WTC11 (cell line): ENCODE data around the gene CX3CL1. TPM values are rescaled to one million over a fixed set of nuclear protein-coding genes. Genes with fewer than 3 reads are reported as not detected.

ENCODE experiments used
- ATAC-seq: fragments of 200-7000 bp; cut with Tn5 transposase; 2 replicates; pipeline ENCODE4 v1.10.0; 2021; ENCODE audit warnings: mild to moderate bottlenecking, moderate library complexity
- CTCF ChIA-PET: fragments of 300-600 bp; sonication (Branson Sonifier 250); formaldehyde crosslinking; loops from one replicate; lab custom pipeline; 2021; ENCODE audit warnings: antibody characterized with exemption; lab: Charles Lee
- POLR2A ChIA-PET: fragments of 350-600 bp; sonication (Branson Sonifier 250); formaldehyde crosslinking; loops from one replicate; lab custom pipeline; 2021; ENCODE audit warnings: antibody characterized with exemption; lab: Charles Lee
- DNase-seq: peaks from one replicate; pipeline ENCODE4 v3.0.0; 2021; ENCODE audit warnings: low spot score
- H3K27ac Mint-ChIP-seq: 2 replicates; pipeline ENCODE4 v1.8.0; 2021; ENCODE audit warnings: mixed read lengths
- H3K27me3 Mint-ChIP-seq: 2 replicates; pipeline ENCODE4 v1.8.0; 2021; ENCODE audit warnings: low read depth, mild to moderate bottlenecking, moderate library complexity, mixed read lengths
- H3K36me3 Mint-ChIP-seq: 2 replicates; pipeline ENCODE4 v1.8.0; 2021; ENCODE audit warnings: mixed read lengths
- H3K4me1 Mint-ChIP-seq: 2 replicates; pipeline ENCODE4 v1.8.0; 2022; ENCODE audit warnings: mixed read lengths
- H3K4me3 Mint-ChIP-seq: 2 replicates; pipeline ENCODE4 v1.8.0; 2021; ENCODE audit warnings: mild to moderate bottlenecking, moderate library complexity, mixed read lengths
- H3K9me3 Mint-ChIP-seq: 2 replicates; pipeline ENCODE4 v1.8.0; 2021; ENCODE audit warnings: mixed read lengths
- ATF1 ChIP-seq: sonication (generic); formaldehyde crosslinking; IDR thresholded peaks from 2 replicates; pipeline ENCODE4 v1.8.1; 2023; ENCODE audit warnings: mild to moderate bottlenecking, moderate library complexity, missing genetic modification reagents
- E2F5 ChIP-seq: sonication (generic); formaldehyde crosslinking; IDR thresholded peaks from 2 replicates; pipeline ENCODE4 v1.8.1; 2022; ENCODE audit warnings: mild to moderate bottlenecking, moderate library complexity, missing genetic modification reagents
- ETV6 ChIP-seq: sonication (generic); formaldehyde crosslinking; IDR thresholded peaks from 2 replicates; pipeline ENCODE4 v1.8.1; 2022; ENCODE audit warnings: mild to moderate bottlenecking, missing genetic modification reagents
- GABPB1 ChIP-seq: sonication (generic); formaldehyde crosslinking; IDR thresholded peaks from 2 replicates; pipeline ENCODE4 v1.8.1; 2023; ENCODE audit warnings: mild to moderate bottlenecking, missing genetic modification reagents
- HMGXB4 ChIP-seq: sonication (generic); formaldehyde crosslinking; IDR thresholded peaks from 2 replicates; pipeline ENCODE4 v1.8.1; 2023; ENCODE audit warnings: mild to moderate bottlenecking, moderate library complexity, missing genetic modification reagents
- NFYB ChIP-seq: sonication (generic); formaldehyde crosslinking; conservative IDR thresholded peaks from 2 replicates; pipeline ENCODE4 v1.8.0; 2022; ENCODE audit warnings: low read depth, missing genetic modification reagents
- SMAD3 ChIP-seq: sonication (generic); formaldehyde crosslinking; IDR thresholded peaks from 2 replicates; pipeline ENCODE4 v1.8.0; 2022; ENCODE audit warnings: missing genetic modification reagents, mild to moderate bottlenecking, borderline replicate concordance
- SP1 ChIP-seq: sonication (generic); formaldehyde crosslinking; conservative IDR thresholded peaks from 2 replicates; pipeline ENCODE4 v1.8.1; 2022; ENCODE audit warnings: missing genetic modification reagents
- TEAD4 ChIP-seq: sonication (generic); formaldehyde crosslinking; IDR thresholded peaks from 2 replicates; pipeline ENCODE4 v1.8.0; 2022; ENCODE audit warnings: mild to moderate bottlenecking, missing genetic modification reagents
- ZBTB21 ChIP-seq: sonication (generic); formaldehyde crosslinking; IDR thresholded peaks from 2 replicates; pipeline ENCODE4 v1.8.1; 2023; ENCODE audit warnings: mild to moderate bottlenecking, missing genetic modification reagents, borderline replicate concordance
- ZNF121 ChIP-seq: sonication (generic); formaldehyde crosslinking; IDR thresholded peaks from 2 replicates; pipeline ENCODE4 v1.8.0; 2023; ENCODE audit warnings: missing genetic modification reagents
- ZNF416 ChIP-seq: fragments of 250-450 bp; sonication (Bioruptor Pico); IDR thresholded peaks from 2 replicates; pipeline ENCODE4 v1.9.0; 2021; ENCODE audit warnings: mild to moderate bottlenecking, inconsistent platforms
- ZNF423 ChIP-seq: fragments of 250-450 bp; sonication (Bioruptor Pico); IDR thresholded peaks from 2 replicates; pipeline ENCODE4 v2.1.2; 2022; ENCODE audit warnings: mild to moderate bottlenecking, moderate library complexity
- ZNF532 ChIP-seq: fragments of 250-450 bp; sonication (Bioruptor Pico); IDR thresholded peaks from 2 replicates; pipeline ENCODE4 v1.9.0; 2021; ENCODE audit warnings: mild to moderate bottlenecking, borderline replicate concordance
- total RNA-seq: library from RNA; stranded (reverse); gene quantifications from 3 replicates; pipeline ENCODE4 v1.2.3, GENCODE V29; 2021
- TF ChIP-seq, protein P1 (sequence below): sonication (generic); formaldehyde crosslinking; conservative IDR thresholded peaks from 2 replicates; pipeline ENCODE4 v1.8.1; 2022; ENCODE audit warnings: mild to moderate bottlenecking, missing genetic modification reagents
- TF ChIP-seq, protein P2 (sequence below): fragments of 250-450 bp; sonication (Bioruptor Pico); IDR thresholded peaks from 2 replicates; pipeline ENCODE4 v1.9.0; 2021; ENCODE audit warnings: moderate library complexity, mild to moderate bottlenecking, inconsistent platforms, borderline replicate concordance
- TF ChIP-seq, protein P3 (sequence below): fragments of 250-450 bp; sonication (Bioruptor Pico); IDR thresholded peaks from 2 replicates; pipeline ENCODE4 v1.9.0; 2021; ENCODE audit warnings: mild to moderate bottlenecking
- TF ChIP-seq, protein P4 (sequence below): sonication (generic); formaldehyde crosslinking; IDR thresholded peaks from 2 replicates; pipeline ENCODE4 v1.8.1; 2023; ENCODE audit warnings: mild to moderate bottlenecking, missing genetic modification reagents
- TF ChIP-seq, protein P5 (sequence below): sonication (generic); formaldehyde crosslinking; IDR thresholded peaks from 2 replicates; pipeline ENCODE4 v1.8.1; 2022; ENCODE audit warnings: missing genetic modification reagents, borderline replicate concordance

Gene CX3CL1
- total RNA-seq, 1 experiment from 2014 or later: 1.2 TPM

DNA sequence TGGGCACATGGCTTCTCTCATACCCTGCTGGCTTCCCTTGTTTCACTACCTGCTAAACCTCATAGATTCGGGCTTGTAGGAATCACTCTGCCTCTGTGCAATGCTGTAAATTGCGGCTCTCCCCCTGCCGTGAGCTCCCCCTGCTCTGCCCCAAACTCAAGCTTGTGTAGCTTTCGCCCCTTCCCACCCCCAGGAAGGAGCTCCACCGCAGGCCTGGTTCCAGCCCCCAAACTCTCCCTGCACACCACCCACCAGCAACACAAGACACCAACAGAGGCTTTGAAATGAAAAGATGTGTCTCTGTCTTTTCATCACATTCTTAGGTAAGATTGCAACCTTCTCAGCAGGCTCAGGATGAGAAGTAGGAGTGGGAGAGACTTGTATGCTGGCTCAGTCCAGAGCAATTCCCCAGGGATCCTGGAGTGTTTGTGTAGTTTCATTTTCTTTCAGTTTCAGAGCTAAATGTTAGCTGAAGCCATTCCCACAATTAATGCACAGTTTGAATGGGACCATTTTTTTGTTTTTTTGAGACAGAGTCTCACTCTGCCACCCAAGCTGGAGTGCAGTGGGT lies 14.2 kb downstream of the CX3CL1 start (continued):
- TF ChIP-seq E2F5 (no peak), SMAD3 (no peak), ETV6 (CRISPR knock-in tag) (no peak), ATF1 (CRISPR knock-in tag) (no peak)
- TF ChIP-seq, protein P1, sequence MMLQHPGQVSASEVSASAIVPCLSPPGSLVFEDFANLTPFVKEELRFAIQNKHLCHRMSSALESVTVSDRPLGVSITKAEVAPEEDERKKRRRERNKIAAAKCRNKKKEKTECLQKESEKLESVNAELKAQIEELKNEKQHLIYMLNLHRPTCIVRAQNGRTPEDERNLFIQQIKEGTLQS (CRISPR knock-in tag): no peak

GRCh38 chr16:57387598-57388354 lies 15.5 kb downstream of the CX3CL1 start:
- Mint-ChIP-seq H3K9me3 (peaks cover 5% of the 10 kb centered on the region), H3K36me3 (no peaks in the 10 kb centered on the region), H3K4me1 (peaks cover 3% of the 10 kb centered on the region; the same call in 1 of the 2 replicates), H3K27me3 (peaks cover 4% of the 10 kb centered on the region), H3K4me3 (no peak overlapping the region), H3K27ac (no peak overlapping the region)
- ATAC-seq (no peak), DNase-seq (no peak)
- TF ChIP-seq ZNF121 (peak; percentile 2; the same call in 1 of the 2 replicates), HMGXB4 (CRISPR knock-in tag) (no peak), GABPB1 (no peak), ZNF532 (no peak), NFYB (CRISPR knock-in tag) (no peak), SMAD3 (no peak), ZBTB21 (no peak), ZNF416 (CRISPR knock-in tag) (no peak), ZNF423 (CRISPR knock-in tag) (no peak), SP1 (CRISPR knock-in tag) (no peak), TEAD4 (CRISPR knock-in tag) (no peak)
- TF ChIP-seq, protein P2, sequence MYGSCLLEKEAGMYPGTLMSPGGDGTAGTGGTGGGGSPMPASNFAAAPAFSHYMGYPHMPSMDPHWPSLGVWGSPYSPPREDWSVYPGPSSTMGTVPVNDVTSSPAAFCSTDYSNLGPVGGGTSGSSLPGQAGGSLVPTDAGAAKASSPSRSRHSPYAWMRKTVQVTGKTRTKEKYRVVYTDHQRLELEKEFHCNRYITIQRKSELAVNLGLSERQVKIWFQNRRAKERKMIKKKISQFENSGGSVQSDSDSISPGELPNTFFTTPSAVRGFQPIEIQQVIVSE (CRISPR knock-in tag): no peak
- TF ChIP-seq, protein P3, sequence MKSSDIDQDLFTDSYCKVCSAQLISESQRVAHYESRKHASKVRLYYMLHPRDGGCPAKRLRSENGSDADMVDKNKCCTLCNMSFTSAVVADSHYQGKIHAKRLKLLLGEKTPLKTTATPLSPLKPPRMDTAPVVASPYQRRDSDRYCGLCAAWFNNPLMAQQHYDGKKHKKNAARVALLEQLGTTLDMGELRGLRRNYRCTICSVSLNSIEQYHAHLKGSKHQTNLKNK (CRISPR knock-in tag): no peak
- TF ChIP-seq, protein P4, sequence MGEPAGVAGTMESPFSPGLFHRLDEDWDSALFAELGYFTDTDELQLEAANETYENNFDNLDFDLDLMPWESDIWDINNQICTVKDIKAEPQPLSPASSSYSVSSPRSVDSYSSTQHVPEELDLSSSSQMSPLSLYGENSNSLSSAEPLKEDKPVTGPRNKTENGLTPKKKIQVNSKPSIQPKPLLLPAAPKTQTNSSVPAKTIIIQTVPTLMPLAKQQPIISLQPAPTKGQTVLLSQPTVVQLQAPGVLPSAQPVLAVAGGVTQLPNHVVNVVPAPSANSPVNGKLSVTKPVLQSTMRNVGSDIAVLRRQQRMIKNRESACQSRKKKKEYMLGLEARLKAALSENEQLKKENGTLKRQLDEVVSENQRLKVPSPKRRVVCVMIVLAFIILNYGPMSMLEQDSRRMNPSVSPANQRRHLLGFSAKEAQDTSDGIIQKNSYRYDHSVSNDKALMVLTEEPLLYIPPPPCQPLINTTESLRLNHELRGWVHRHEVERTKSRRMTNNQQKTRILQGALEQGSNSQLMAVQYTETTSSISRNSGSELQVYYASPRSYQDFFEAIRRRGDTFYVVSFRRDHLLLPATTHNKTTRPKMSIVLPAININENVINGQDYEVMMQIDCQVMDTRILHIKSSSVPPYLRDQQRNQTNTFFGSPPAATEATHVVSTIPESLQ (CRISPR knock-in tag): no peak
- TF ChIP-seq, protein P5, sequence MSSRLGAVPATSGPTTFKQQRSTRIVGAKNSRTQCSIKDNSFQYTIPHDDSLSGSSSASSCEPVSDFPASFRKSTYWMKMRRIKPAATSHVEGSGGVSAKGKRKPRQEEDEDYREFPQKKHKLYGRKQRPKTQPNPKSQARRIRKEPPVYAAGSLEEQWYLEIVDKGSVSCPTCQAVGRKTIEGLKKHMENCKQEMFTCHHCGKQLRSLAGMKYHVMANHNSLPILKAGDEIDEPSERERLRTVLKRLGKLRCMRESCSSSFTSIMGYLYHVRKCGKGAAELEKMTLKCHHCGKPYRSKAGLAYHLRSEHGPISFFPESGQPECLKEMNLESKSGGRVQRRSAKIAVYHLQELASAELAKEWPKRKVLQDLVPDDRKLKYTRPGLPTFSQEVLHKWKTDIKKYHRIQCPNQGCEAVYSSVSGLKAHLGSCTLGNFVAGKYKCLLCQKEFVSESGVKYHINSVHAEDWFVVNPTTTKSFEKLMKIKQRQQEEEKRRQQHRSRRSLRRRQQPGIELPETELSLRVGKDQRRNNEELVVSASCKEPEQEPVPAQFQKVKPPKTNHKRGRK: 0 out of 2 replicates have a peak, but pooled peaks have one; percentile 31
- POLR2A ChIA-PET: no interaction called here
- CTCF ChIA-PET: no interaction called here
